ENCODE data around the gene WSB2.
A peak's percentile ranks its signal among the peaks of the same experiment; 100 is the strongest.

WSB2 gene

GRCh38 chr12:117994551-117995438 lies 66.2 kb downstream of the WSB2 start:
- peak; percentile 93 for DNase-seq (ENCODE audit: low spot score)

- peak; percentile 90 for DNase-seq (ENCODE audit: low spot score)
Measured at GRCh38 chr12:117986705-117987469, 74.1 kb downstream of the WSB2 start.

GRCh38 chr12:117985182-117985581 lies 75.8 kb downstream of the WSB2 start:
- no peak for DNase-seq (ENCODE audit: low spot score)
